SU-DHL-6 (cell line): ENCODE data around the gene STYXL2.

Experiments
- H2AFZ ChIP-seq: fragments of 200-600 bp; sonication (generic); 2 replicates; pipeline ENCODE4 v1.6.1; 2014; ENCODE audit warnings: low read depth, mild to moderate bottlenecking, moderate library complexity, mixed read lengths, antibody characterized with exemption, low read length; ENCODE audit not compliant: severe bottlenecking
- H3F3A ChIP-seq: fragments of 200-600 bp; shearing (Covaris generic); 2 replicates; pipeline ENCODE4 v1.6.0; 2016; ENCODE audit warnings: antibody characterized with exemption, mild to moderate bottlenecking; ENCODE audit not compliant: insufficient read depth
- H3K27ac ChIP-seq: fragments of 200-600 bp; sonication (generic); 2 replicates; pipeline ENCODE4 v1.5.1; 2016; ENCODE audit warnings: low read depth, mild to moderate bottlenecking, low read length, moderate library complexity, mixed read lengths
- H3K27me3 ChIP-seq: fragments of 200-600 bp; sonication (generic), shearing (Covaris generic); 2 replicates; pipeline ENCODE4 v1.6.0; 2014; ENCODE audit warnings: mild to moderate bottlenecking, low read length
- H3K36me3 ChIP-seq: fragments of 200-600 bp; sonication (generic); 2 replicates; pipeline ENCODE4 v1.6.1; 2014; ENCODE audit warnings: mild to moderate bottlenecking, low read length, mixed read lengths
- H3K4me2 ChIP-seq: fragments of 300-600, 200-600 bp; shearing (Covaris generic), sonication (generic); 2 replicates; pipeline ENCODE4 v1.6.0; 2014; ENCODE audit warnings: low read length, low read depth, mild to moderate bottlenecking; ENCODE audit not compliant: poor library complexity, severe bottlenecking
- H3K4me3 ChIP-seq: fragments of 200-600 bp; sonication (generic); 2 replicates; pipeline ENCODE4 v1.5.1; 2014; ENCODE audit warnings: antibody characterized with exemption, low read length, mild to moderate bottlenecking, mixed read lengths; ENCODE audit not compliant: insufficient read depth, poor library complexity, severe bottlenecking
- H3K79me2 ChIP-seq: fragments of 200-600 bp; sonication (generic); 2 replicates; pipeline ENCODE4 v1.6.1; 2014; ENCODE audit warnings: mild to moderate bottlenecking, low read length, moderate library complexity; ENCODE audit not compliant: insufficient read depth
- H3K9ac ChIP-seq: fragments of 200-600 bp; sonication (generic); 2 replicates; pipeline ENCODE4 v1.7.0; 2014; ENCODE audit warnings: mild to moderate bottlenecking, low read length
- H3K9me2 ChIP-seq: fragments of 200-600 bp; sonication (generic); replicated peaks from 2 replicates; pipeline ENCODE4 v1.6.1; 2014; ENCODE audit warnings: low read length; ENCODE audit not compliant: insufficient read depth
- H3K9me3 ChIP-seq: fragments of 200-600 bp; sonication (generic); 2 replicates; pipeline ENCODE4 v1.6.1; 2014; ENCODE audit warnings: low read length, mixed read lengths; ENCODE audit not compliant: insufficient read depth
- H4K20me1 ChIP-seq: fragments of 200-600 bp; sonication (generic); 2 replicates; pipeline ENCODE4 v1.6.1; 2014; ENCODE audit warnings: low read depth, mild to moderate bottlenecking, antibody characterized with exemption, low read length, moderate library complexity, mixed read lengths
- EZH2phosphoT487 ChIP-seq: fragments of 200-600 bp; sonication (generic), shearing (Covaris generic); conservative IDR thresholded peaks from 2 replicates; pipeline ENCODE4 v1.6.1; 2018; ENCODE audit warnings: mild to moderate bottlenecking, antibody characterized with exemption, low read length, moderate library complexity, mixed read lengths
- TF ChIP-seq, protein P1 (sequence below): fragments of 200-600 bp; sonication (generic); IDR thresholded peaks from one replicate; pipeline ENCODE4 v1.5.1; 2017; ENCODE audit warnings: antibody characterized with exemption, mild to moderate bottlenecking, low read length, moderate library complexity; ENCODE audit not compliant: insufficient read depth, poor library complexity, severe bottlenecking

STYXL2 gene

DNA sequence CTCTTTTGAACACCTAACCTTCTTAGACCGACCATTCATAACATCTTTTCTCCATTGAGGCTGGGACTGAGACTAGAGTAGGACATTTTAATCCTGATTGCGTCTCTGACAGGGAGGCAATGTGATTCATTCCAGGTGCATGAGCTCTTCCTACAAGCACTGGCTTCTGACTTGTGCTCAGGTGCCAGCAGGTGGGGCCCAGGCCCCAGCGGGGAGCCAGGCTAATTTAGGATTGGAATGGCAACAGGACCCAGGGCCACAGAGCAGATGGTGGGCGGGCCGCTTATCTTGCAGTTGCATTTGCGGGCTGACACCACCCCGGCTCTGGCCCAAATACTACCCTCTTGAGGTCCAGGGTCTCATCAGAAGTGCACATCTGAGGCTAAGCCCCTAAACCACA lies 7.8 kb upstream of the STYXL2 start:
- Histone ChIP-seq H3K9me3 (no peaks in the 10 kb centered on the region), H3K27me3 (no peaks in the 10 kb centered on the region), H3K79me2 (no peaks in the 10 kb centered on the region), H3K4me2 (no peak overlapping the region), H3K27ac (no peak overlapping the region), H2AFZ (no peak overlapping the region), H3K36me3 (no peaks in the 10 kb centered on the region), H3K4me3 (no peak overlapping the region), H3K9ac (no peak overlapping the region), H3F3A (no peaks in the 10 kb centered on the region), H3K9me2 (no peaks in the 10 kb centered on the region), H4K20me1 (no peaks in the 10 kb centered on the region)
- TF ChIP-seq, protein P1, sequence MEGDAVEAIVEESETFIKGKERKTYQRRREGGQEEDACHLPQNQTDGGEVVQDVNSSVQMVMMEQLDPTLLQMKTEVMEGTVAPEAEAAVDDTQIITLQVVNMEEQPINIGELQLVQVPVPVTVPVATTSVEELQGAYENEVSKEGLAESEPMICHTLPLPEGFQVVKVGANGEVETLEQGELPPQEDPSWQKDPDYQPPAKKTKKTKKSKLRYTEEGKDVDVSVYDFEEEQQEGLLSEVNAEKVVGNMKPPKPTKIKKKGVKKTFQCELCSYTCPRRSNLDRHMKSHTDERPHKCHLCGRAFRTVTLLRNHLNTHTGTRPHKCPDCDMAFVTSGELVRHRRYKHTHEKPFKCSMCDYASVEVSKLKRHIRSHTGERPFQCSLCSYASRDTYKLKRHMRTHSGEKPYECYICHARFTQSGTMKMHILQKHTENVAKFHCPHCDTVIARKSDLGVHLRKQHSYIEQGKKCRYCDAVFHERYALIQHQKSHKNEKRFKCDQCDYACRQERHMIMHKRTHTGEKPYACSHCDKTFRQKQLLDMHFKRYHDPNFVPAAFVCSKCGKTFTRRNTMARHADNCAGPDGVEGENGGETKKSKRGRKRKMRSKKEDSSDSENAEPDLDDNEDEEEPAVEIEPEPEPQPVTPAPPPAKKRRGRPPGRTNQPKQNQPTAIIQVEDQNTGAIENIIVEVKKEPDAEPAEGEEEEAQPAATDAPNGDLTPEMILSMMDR = no peak
- no peak for TF ChIP-seq EZH2phosphoT487

DNA sequence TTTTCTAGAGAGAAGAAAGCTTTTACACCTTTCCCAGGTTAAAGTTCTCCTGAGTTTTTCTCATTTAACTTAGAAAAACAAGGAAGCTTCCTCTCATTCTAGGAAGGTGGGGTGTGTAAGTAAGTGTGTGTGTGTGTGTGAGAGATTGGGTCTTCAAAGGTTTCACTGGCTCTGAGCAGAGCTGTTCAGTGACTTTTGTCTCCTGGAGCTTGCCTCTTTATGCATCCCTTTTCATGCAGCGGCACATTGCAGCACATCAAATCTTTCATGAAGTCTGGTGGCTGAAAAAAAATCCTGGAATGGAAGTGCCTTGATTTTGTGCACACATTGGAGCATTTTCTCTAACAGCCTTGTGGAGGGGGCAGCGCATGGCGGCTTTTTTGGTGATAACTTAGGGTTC lies 7.1 kb upstream of the STYXL2 start:
- no peaks in the 10 kb centered on the region for H3K36me3 ChIP-seq
- no peaks in the 10 kb centered on the region for H3K79me2 ChIP-seq
- TF ChIP-seq EZH2phosphoT487 = no peak
- TF ChIP-seq, protein P1 = no peak
- H3K9me3 ChIP-seq = no peaks in the 10 kb centered on the region
- no peaks in the 10 kb centered on the region for H3K27me3 ChIP-seq
- H4K20me1 ChIP-seq = no peaks in the 10 kb centered on the region
- H3K4me2 ChIP-seq = no peak overlapping the region
- H2AFZ ChIP-seq = no peak overlapping the region
- H3K4me3 ChIP-seq = no peak overlapping the region
- H3K9ac ChIP-seq = no peak overlapping the region
- no peak overlapping the region for H3K27ac ChIP-seq
- H3F3A ChIP-seq = no peaks in the 10 kb centered on the region
- H3K9me2 ChIP-seq = no peaks in the 10 kb centered on the region

DNA sequence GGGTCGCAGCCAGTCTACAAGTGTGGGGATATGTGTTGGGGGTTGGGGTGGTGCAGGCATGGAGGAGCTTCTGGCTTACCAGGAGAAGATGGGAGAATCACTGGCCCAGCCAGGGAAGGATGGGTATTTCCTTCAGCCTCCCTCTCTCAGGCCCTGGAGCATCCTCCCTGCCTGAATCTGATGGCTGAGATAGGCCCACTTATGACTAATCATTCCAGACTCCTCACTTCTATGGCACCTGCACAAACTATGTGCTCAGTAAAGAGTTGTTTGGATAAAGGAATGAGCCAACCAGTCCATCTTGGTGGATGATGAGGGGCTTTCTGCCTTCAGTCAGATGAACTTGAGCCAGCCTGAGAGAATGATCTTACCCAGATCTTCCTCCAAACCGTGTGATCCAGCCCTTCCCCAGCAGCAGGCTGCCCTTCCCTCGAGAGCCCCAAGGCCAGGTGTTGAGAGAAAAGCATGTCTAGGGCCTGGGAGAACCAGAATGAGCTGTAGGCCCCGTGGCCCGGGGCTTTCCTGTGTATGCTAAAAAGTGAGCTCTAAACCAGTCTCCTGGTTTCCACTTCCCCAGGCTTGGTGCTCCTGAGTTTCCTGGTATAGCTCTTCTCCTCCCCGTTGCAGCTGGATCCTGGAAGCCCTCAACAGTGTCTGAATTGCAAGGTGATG lies 5.0 kb upstream of the STYXL2 start:
- TF ChIP-seq EZH2phosphoT487 = no peak
- TF ChIP-seq, protein P1 = no peak
- no peaks in the 10 kb centered on the region for H3K79me2 ChIP-seq
- H3K36me3 ChIP-seq = no peaks in the 10 kb centered on the region
- no peaks in the 10 kb centered on the region for H3F3A ChIP-seq
- no peak overlapping the region for H3K4me2 ChIP-seq
- no peaks in the 10 kb centered on the region for H3K9me3 ChIP-seq
- H3K4me3 ChIP-seq = no peak overlapping the region
- H3K27me3 ChIP-seq = no peaks in the 10 kb centered on the region
- no peaks in the 10 kb centered on the region for H3K9me2 ChIP-seq
- no peak overlapping the region for H3K27ac ChIP-seq
- H4K20me1 ChIP-seq = no peaks in the 10 kb centered on the region
- H2AFZ ChIP-seq = no peak overlapping the region
- no peak overlapping the region for H3K9ac ChIP-seq
